ENCODE data around the gene PLTP.

DNA sequence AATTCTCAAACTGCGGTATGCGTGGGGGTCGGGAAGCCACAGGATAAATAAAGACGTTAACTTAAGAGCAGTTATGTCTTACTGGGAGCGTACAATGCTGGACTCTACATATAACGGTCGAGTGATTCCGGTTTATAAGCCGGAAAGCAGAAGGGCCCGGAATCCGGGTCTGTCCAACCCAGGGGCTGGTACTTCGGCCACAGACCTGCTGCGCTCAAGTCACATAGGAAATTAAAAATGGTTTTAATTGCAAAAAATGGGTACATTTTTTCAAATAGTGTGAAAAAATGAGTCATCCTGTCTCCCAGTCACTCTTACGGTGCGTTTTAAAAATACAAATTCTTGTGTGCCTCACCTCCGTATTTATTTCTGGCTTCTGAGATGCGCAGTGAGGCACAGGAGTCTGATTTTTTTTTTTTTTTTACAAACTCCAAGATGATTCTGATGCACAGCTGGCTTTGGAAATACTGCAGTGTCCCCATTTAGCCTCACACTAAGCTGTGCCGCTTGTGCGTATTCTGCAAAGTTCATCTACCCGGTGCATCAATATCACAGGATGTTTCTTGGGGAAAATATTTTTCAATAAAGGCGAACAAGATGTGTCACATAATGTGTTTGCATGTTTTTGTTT lies 23.6 kb upstream of the PLTP start:
- TF ChIP-seq, protein P1, sequence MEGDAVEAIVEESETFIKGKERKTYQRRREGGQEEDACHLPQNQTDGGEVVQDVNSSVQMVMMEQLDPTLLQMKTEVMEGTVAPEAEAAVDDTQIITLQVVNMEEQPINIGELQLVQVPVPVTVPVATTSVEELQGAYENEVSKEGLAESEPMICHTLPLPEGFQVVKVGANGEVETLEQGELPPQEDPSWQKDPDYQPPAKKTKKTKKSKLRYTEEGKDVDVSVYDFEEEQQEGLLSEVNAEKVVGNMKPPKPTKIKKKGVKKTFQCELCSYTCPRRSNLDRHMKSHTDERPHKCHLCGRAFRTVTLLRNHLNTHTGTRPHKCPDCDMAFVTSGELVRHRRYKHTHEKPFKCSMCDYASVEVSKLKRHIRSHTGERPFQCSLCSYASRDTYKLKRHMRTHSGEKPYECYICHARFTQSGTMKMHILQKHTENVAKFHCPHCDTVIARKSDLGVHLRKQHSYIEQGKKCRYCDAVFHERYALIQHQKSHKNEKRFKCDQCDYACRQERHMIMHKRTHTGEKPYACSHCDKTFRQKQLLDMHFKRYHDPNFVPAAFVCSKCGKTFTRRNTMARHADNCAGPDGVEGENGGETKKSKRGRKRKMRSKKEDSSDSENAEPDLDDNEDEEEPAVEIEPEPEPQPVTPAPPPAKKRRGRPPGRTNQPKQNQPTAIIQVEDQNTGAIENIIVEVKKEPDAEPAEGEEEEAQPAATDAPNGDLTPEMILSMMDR (IDR thresholded peaks at IDR 0.05), result no peak
- TF ChIP-seq POLR2A (IDR thresholded peaks at IDR 0.05), result peak in 1 of 2 donors; percentile 66

Measured in vagina (tissue), 2 donors.